ENCODE results near the gene GRAMD4. TPM values are rescaled to one million over a fixed set of nuclear protein-coding genes. Genes with fewer than 3 reads are reported as not detected.

GRAMD4 gene
- total and polyA plus RNA-seq, 7 donors: 11.3 to 39.3 (median 17.8) TPM

GRCh38 chr22:46622081-46622521 is 1.9 kb downstream of the GRAMD4 start:
- ATAC-seq (no peak), DNase-seq (peak; percentile 58 to 67)
- H3K9me3 ChIP-seq: no peaks in the 10 kb centered on the region
- H3K4me1 ChIP-seq: peaks cover 27% of the 10 kb centered on the region
- intact Hi-C loops (cut with DNase I): no loop called here
- H3K36me3 ChIP-seq (ENCODE audit: insufficient read depth in 1 of 2, low read depth in 1 of 2): peaks cover 0 to 4% of the 10 kb centered on the region in 2 donors
- no peak overlapping the region for H3K4me3 ChIP-seq
- H3K27me3 ChIP-seq (ENCODE audit: insufficient read depth in 3 of 3, low read length in 2 of 3): no peaks in the 10 kb centered on the region
- no peak for TF ChIP-seq CTCF (IDR thresholded peaks at IDR 0.05)
- H3K27ac ChIP-seq: no peak overlapping the region
- 62 to 82% (median 81%) methylated on average over 13 to 14 of the region's 14 CpGs for WGBS, 3 donors

GRCh38 chr22:46625113-46625842 is 5.1 kb downstream of the GRAMD4 start:
- no peak for DNase-seq

GRCh38 chr22:46625843-46626349 is 5.7 kb downstream of the GRAMD4 start:
- intact Hi-C loops (cut with DNase I): no loop called here
- no peak overlapping the region for H3K27ac ChIP-seq
- DNase-seq (no peak), ATAC-seq (no peak)
- peaks cover 0 to 18% of the 10 kb centered on the region in 2 donors for H3K36me3 ChIP-seq (ENCODE audit: insufficient read depth in 1 of 2, low read depth in 1 of 2)
- H3K4me1 ChIP-seq: no peaks in the 10 kb centered on the region
- H3K27me3 ChIP-seq (ENCODE audit: insufficient read depth in 3 of 3, low read length in 2 of 3): no peaks in the 10 kb centered on the region
- H3K4me3 ChIP-seq: no peak overlapping the region
- no peaks in the 10 kb centered on the region for H3K9me3 ChIP-seq
- TF ChIP-seq CTCF (IDR thresholded peaks at IDR 0.05): no peak
- 92 to 94% (median 94%) methylated on average over 21 of the region's 21 CpGs for WGBS, 3 donors

More at GRCh38 chr22:46625113-46625842, 5.1 kb downstream of the GRAMD4 start:
- H3K36me3 ChIP-seq (ENCODE audit: insufficient read depth in 1 of 2, low read depth in 1 of 2): peaks cover 0 to 13% of the 10 kb centered on the region in 2 donors
- 95 to 98% (median 96%) methylated on average over 20 of the region's 20 CpGs for WGBS, 3 donors
- no peaks in the 10 kb centered on the region for H3K27me3 ChIP-seq (ENCODE audit: insufficient read depth in 3 of 3, low read length in 2 of 3)
- H3K27ac ChIP-seq: no peak overlapping the region
- no peaks in the 10 kb centered on the region for H3K9me3 ChIP-seq
- intact Hi-C loops (cut with DNase I): no loop called here
- no peaks in the 10 kb centered on the region for H3K4me1 ChIP-seq
- ATAC-seq: no peak
- no peak for TF ChIP-seq CTCF (IDR thresholded peaks at IDR 0.05)
- no peak overlapping the region for H3K4me3 ChIP-seq

- Histone ChIP-seq H3K9me3 (no peaks in the 10 kb centered on the region), H3K27me3 (ENCODE audit: insufficient read depth in 3 of 3, low read length in 2 of 3) (no peaks in the 10 kb centered on the region), H3K4me1 (no peaks in the 10 kb centered on the region), H3K4me3 (no peak overlapping the region), H3K27ac (no peak overlapping the region), H3K36me3 (ENCODE audit: insufficient read depth in 1 of 2, low read depth in 1 of 2) (peaks cover 0 to 20% of the 10 kb centered on the region in 2 donors)
- no peak for TF ChIP-seq CTCF (IDR thresholded peaks at IDR 0.05)
- DNase-seq (no peak), ATAC-seq (no peak)
- intact Hi-C loops (cut with DNase I): no loop called here
- WGBS, 3 donors: 94 to 97% (median 96%) methylated on average over 23 of the region's 23 CpGs
These were observed 6.2 kb downstream of the GRAMD4 start for GRCh38 chr22:46626356-46626755.
